ENCODE measurements around the gene DNAH8.

Gene DNAH8

DNA sequence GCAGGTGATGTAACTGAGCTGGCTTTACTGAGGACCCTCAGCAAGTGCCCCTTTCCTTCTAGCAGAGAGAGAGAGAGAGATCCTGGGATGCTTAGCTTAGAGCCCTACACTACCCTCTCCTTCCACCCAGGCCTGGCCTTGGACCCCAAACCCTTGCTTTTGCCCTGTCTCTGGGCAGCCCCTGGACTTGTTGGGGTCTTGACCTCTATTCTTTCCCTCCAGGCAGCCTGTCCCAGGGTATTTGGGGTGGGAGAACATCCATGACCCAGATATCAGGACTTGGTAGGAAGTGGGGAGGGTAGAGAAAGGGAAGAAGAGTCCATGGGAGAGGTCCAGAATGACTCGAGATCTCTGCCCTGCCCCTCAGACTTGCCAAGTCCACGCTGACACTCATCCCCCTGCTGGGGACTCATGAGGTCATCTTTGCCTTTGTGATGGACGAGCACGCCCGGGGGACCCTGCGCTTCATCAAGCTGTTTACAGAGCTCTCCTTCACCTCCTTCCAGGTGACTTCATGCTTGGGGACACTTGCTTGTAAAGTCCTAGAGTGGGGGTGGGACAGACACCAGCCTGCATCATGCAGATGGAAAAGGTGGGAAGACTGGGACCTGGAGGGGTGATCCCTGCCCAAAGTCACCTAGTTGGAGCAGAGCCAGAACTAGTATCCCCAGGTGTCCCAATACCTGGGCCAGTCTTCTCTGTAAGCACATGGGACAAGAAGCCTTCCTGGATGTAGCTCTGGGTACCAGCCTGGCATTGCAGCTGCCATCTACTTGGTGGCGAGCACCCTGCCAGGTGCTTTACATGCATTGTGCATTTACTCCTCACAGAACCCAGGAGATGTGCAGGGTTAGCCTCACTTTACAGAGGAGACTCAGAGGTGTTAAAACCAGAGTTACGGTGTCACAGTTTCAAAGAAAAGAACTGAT is 364.4 kb downstream of the DNAH8 start:
- no peak for DNase-seq

Measured in CD4-positive, alpha-beta T cell treated with Interleukin-10 for 1 hour (primary cell).